GM18907 (cell line): ENCODE results near the gene MUTYH.
"Not testable (repeated sequence)": the region's sequence is repeated elsewhere in the genome, so short reads cannot be mapped to it uniquely, and the experiment has no call there.

Experiments used
- ATAC-seq: cut with Tn5 transposase; IDR thresholded peaks from one replicate; pipeline ENCODE4 v1.9.1; 2021; ENCODE audit warnings: mild to moderate bottlenecking, moderate library complexity; ENCODE audit not compliant: unreplicated experiment

MUTYH gene

GRCh38 chr1:45325851-45326506 lies 14.3 kb downstream of the MUTYH start:
- no peak for ATAC-seq

- ATAC-seq, result no peak
These were observed 17.7 kb downstream of the MUTYH start for GRCh38 chr1:45322486-45323040.

GRCh38 chr1:45321444-45321843 lies 18.8 kb downstream of the MUTYH start:
- ATAC-seq, result no peak

- no peak for ATAC-seq
These were observed 20.5 kb downstream of the MUTYH start for GRCh38 chr1:45319761-45320160.

GRCh38 chr1:45317166-45317565 lies 23.1 kb downstream of the MUTYH start:
- no peak for ATAC-seq

- ATAC-seq, result no peak
These were observed 26.0 kb downstream of the MUTYH start for GRCh38 chr1:45314266-45314665.

GRCh38 chr1:45306905-45307304 lies 33.3 kb downstream of the MUTYH start:
- no peak for ATAC-seq

GRCh38 chr1:45306319-45306718 lies 33.9 kb downstream of the MUTYH start:
- ATAC-seq, result no peak

- ATAC-seq, result no peak
These were observed 35.0 kb downstream of the MUTYH start for GRCh38 chr1:45305231-45305630.

- ATAC-seq, result peak; percentile 12
These were observed 35.7 kb downstream of the MUTYH start for GRCh38 chr1:45304311-45305081.

GRCh38 chr1:45303520-45304310 lies 36.5 kb downstream of the MUTYH start:
- ATAC-seq, result peak; percentile 76

GRCh38 chr1:45302505-45303150 lies 37.6 kb downstream of the MUTYH start:
- no peak for ATAC-seq

- no peak for ATAC-seq
These were observed 39.6 kb downstream of the MUTYH start for GRCh38 chr1:45300669-45300997.

- no peak for ATAC-seq
These were observed 40.1 kb downstream of the MUTYH start for GRCh38 chr1:45299981-45300668.

GRCh38 chr1:45299296-45299695 lies 40.9 kb downstream of the MUTYH start:
- ATAC-seq, result no peak

GRCh38 chr1:45297666-45298356 lies 42.4 kb downstream of the MUTYH start:
- ATAC-seq, result no peak

GRCh38 chr1:45291716-45292115 lies 48.5 kb downstream of the MUTYH start:
- ATAC-seq, result no peak

- ATAC-seq, result not testable (repeated sequence)
These were observed 49.2 kb downstream of the MUTYH start for GRCh38 chr1:45291002-45291401.

- not testable (repeated sequence) for ATAC-seq
These were observed 53.7 kb downstream of the MUTYH start for GRCh38 chr1:45286521-45286920.

GRCh38 chr1:45284858-45285257 lies 55.4 kb downstream of the MUTYH start:
- not testable (repeated sequence) for ATAC-seq
